HEK293 (cell line): ENCODE data around the gene AGPAT1.
"Not testable (repeated sequence)": the region's sequence is repeated elsewhere in the genome, so short reads cannot be mapped to it uniquely, and the experiment has no call there.

Source experiments
- CTCF ChIA-PET: fragments of 350-600 bp; formaldehyde crosslinking; extraction: SDS; loops from one replicate; lab custom pipeline; 2021; ENCODE audit warnings: antibody characterized with exemption; lab: Yijun Ruan, JAX
- POLR2A ChIA-PET: fragments of 300-600 bp; formaldehyde crosslinking; extraction: SDS; loops from one replicate; lab custom pipeline; 2020; ENCODE audit warnings: antibody characterized with exemption, inconsistent platforms; lab: Yijun Ruan, JAX
- H3K27ac ChIP-seq: fragments of 200-500 bp; sonication (Bioruptor generic); 2 replicates; pipeline ENCODE4 v1.5.1; 2014; ENCODE audit warnings: low read depth, low read length, control low read depth, inconsistent platforms; ENCODE audit errors: extremely low read depth
- H3K36me3 ChIP-seq, 2 experiments: fragments of 200-500 bp in 1 of 2; sonication (Bioruptor generic) in 1 of 2; 1 replicate in 1 of 2; 2 replicates in 1 of 2; pipeline ENCODE4 v1.5.1; 2014 to 2017; ENCODE audit warnings: inconsistent platforms in 2 of 2, low read length in 2 of 2; ENCODE audit not compliant: control insufficient read depth in 2 of 2, insufficient read depth in 1 of 2
- H3K4me1 ChIP-seq: fragments of 200-500 bp; sonication (Bioruptor generic); 2 replicates; pipeline ENCODE4 v1.5.1; 2014; ENCODE audit warnings: mild to moderate bottlenecking, low read length, inconsistent platforms; ENCODE audit not compliant: control insufficient read depth, insufficient read depth
- H3K4me3 ChIP-seq: 2 replicates; pipeline ENCODE4 v1.5.1; 2011; ENCODE audit warnings: low read depth, mild to moderate bottlenecking, control low read depth, low read length, moderate library complexity
- H3K9me3 ChIP-seq: fragments of 200-500 bp; sonication (Bioruptor generic); 2 replicates; pipeline ENCODE4 v1.5.1; 2014; ENCODE audit warnings: low read depth, low read length, inconsistent platforms; ENCODE audit not compliant: control insufficient read depth, insufficient read depth
- BCL11B ChIP-seq: fragments of 450-650 bp; formaldehyde crosslinking; IDR thresholded peaks from 2 replicates; pipeline ENCODE4 v1.5.1; 2016; ENCODE audit warnings: low read depth, missing biosample characterization, missing genetic modification characterization
- CTCF ChIP-seq: fragments of 450-650 bp; formaldehyde crosslinking; IDR thresholded peaks from 2 replicates; pipeline ENCODE4 v1.5.1; 2016; ENCODE audit warnings: missing biosample characterization, missing genetic modification characterization
- SP2 ChIP-seq: fragments of 450-650 bp; formaldehyde crosslinking; IDR thresholded peaks from 2 replicates; pipeline ENCODE4 v1.5.1; 2016; ENCODE audit warnings: missing biosample characterization, missing genetic modification characterization
- ZBTB11 ChIP-seq: fragments of 450-650 bp; formaldehyde crosslinking; conservative IDR thresholded peaks from 2 replicates; pipeline ENCODE4 v1.5.1; 2016; ENCODE audit warnings: low read depth, missing biosample characterization, missing genetic modification characterization
- ZFP69B ChIP-seq: fragments of 450-650 bp; formaldehyde crosslinking; IDR thresholded peaks from 2 replicates; pipeline ENCODE4 v1.5.1; 2016; ENCODE audit warnings: missing biosample characterization, missing genetic modification characterization
- ZNF155 ChIP-seq: fragments of 450-650 bp; formaldehyde crosslinking; IDR thresholded peaks from 2 replicates; pipeline ENCODE4 v1.5.1; 2016; ENCODE audit warnings: missing biosample characterization, missing genetic modification characterization
- ZNF175 ChIP-seq: fragments of 450-650 bp; formaldehyde crosslinking; IDR thresholded peaks from 2 replicates; pipeline ENCODE4 v1.5.1; 2016; ENCODE audit warnings: missing biosample characterization, missing genetic modification characterization
- ZNF221 ChIP-seq: fragments of 450-650 bp; formaldehyde crosslinking; IDR thresholded peaks from 2 replicates; pipeline ENCODE4 v1.5.1; 2017; ENCODE audit warnings: missing biosample characterization, missing genetic modification characterization, borderline replicate concordance
- ZNF311 ChIP-seq: fragments of 450-650 bp; formaldehyde crosslinking; IDR thresholded peaks from 2 replicates; pipeline ENCODE4 v1.5.1; 2017; ENCODE audit warnings: missing biosample characterization, missing genetic modification characterization, borderline replicate concordance
- ZNF391 ChIP-seq: fragments of 450-650 bp; formaldehyde crosslinking; IDR thresholded peaks from 2 replicates; pipeline ENCODE4 v1.5.1; 2016; ENCODE audit warnings: low read depth, missing biosample characterization, missing genetic modification characterization, borderline replicate concordance
- ZNF433 ChIP-seq: fragments of 450-650 bp; formaldehyde crosslinking; IDR thresholded peaks from 2 replicates; pipeline ENCODE4 v1.5.1; 2016; ENCODE audit warnings: missing biosample characterization, missing genetic modification characterization, low read depth
- ZNF473 ChIP-seq: fragments of 450-650 bp; formaldehyde crosslinking; IDR thresholded peaks from 2 replicates; pipeline ENCODE4 v1.5.1; 2017; ENCODE audit warnings: missing biosample characterization, missing genetic modification characterization
- ZNF488 ChIP-seq: fragments of 450-650 bp; formaldehyde crosslinking; IDR thresholded peaks from 2 replicates; pipeline ENCODE4 v1.5.1; 2016; ENCODE audit warnings: missing biosample characterization, missing genetic modification characterization
- ZNF501 ChIP-seq: fragments of 450-650 bp; formaldehyde crosslinking; IDR thresholded peaks from 2 replicates; pipeline ENCODE4 v1.5.1; 2016; ENCODE audit warnings: missing biosample characterization, missing genetic modification characterization
- ZNF521 ChIP-seq: fragments of 450-650 bp; formaldehyde crosslinking; IDR thresholded peaks from 2 replicates; pipeline ENCODE4 v1.5.1; 2017; ENCODE audit warnings: missing biosample characterization, mild to moderate bottlenecking, missing genetic modification characterization
- ZNF548 ChIP-seq: fragments of 450-650 bp; formaldehyde crosslinking; IDR thresholded peaks from 2 replicates; pipeline ENCODE4 v1.5.1; 2016; ENCODE audit warnings: missing biosample characterization, missing genetic modification characterization
- ZNF561 ChIP-seq: fragments of 450-650 bp; IDR thresholded peaks from 2 replicates; pipeline ENCODE4 v1.5.1; 2018; ENCODE audit warnings: missing biosample characterization, missing genetic modification characterization, borderline replicate concordance
- ZNF660 ChIP-seq: fragments of 450-650 bp; IDR thresholded peaks from 2 replicates; pipeline ENCODE4 v1.5.1; 2018; ENCODE audit warnings: missing biosample characterization, mild to moderate bottlenecking, missing genetic modification characterization

AGPAT1 gene

GRCh38 chr6:32194825-32195651 is 19.2 kb upstream of the AGPAT1 start (continued):
- no peak for TF ChIP-seq ZNF561
- peak; percentile 38; the same call in 1 of the 2 replicates for TF ChIP-seq ZNF660
- TF ChIP-seq CTCF (tag by site-specific recombination) = peak; percentile 43
- TF ChIP-seq ZNF473 (tag by site-specific recombination) = no peak
- no peak for TF ChIP-seq ZNF175 (tag by site-specific recombination)
- TF ChIP-seq ZNF391 (tag by site-specific recombination) = peak; percentile 51; the same call in 1 of the 2 replicates
- peak; percentile 61; the same call in 1 of the 2 replicates for TF ChIP-seq ZFP69B (tag by site-specific recombination)
- no peak for TF ChIP-seq ZNF521 (tag by site-specific recombination)
- TF ChIP-seq, all 188 proteins: peak for 19

- TF ChIP-seq ZNF433 (tag by site-specific recombination) (no peak), ZNF548 (no peak), ZNF311 (tag by site-specific recombination) (no peak), ZNF488 (tag by site-specific recombination) (no peak), BCL11B (tag by site-specific recombination) (no peak), ZNF155 (tag by site-specific recombination) (no peak), ZNF501 (tag by site-specific recombination) (no peak)
- Histone ChIP-seq H3K4me1 (peaks cover 7% of the 10 kb centered on the region), H3K9me3 (no peaks in the 10 kb centered on the region), H3K27ac (no peak overlapping the region), H3K4me3 (no peak overlapping the region), H3K36me3 (no peaks in the 10 kb centered on the region)
- ChIA-PET POLR2A (interaction anchor here (1.6 to 2.3 kb wide), 5 partner anchors 11 to 32 kb away, joined by 4 to 25 read pairs (median 11); partner anchors contain the start of gene AGPAT1), CTCF (interaction anchor here (0.5 to 2.2 kb wide), 10 partner anchors 9 to 758 kb away, joined by 3 to 25 read pairs (median 6); partner anchors contain the start of gene ATF6B)
Observed at GRCh38 chr6:32194388-32194787, 18.5 kb upstream of the AGPAT1 start.

- not testable (repeated sequence) for H3K4me3 ChIP-seq, H3K36me3 ChIP-seq, H3K27ac ChIP-seq, H3K9me3 ChIP-seq
- H3K4me1 ChIP-seq = peaks cover 10% of the 10 kb centered on the region
- ChIA-PET POLR2A (interaction anchor here (1.2 kb wide), 2 partner anchors 10 to 16 kb away, joined by 3 to 9 read pairs; no protein-coding TSS in a partner anchor), CTCF (interaction anchor here (0.6 to 1.5 kb wide), 7 partner anchors 12 to 548 kb away, joined by 3 to 7 read pairs (median 3); no protein-coding TSS in a partner anchor)
Observed at GRCh38 chr6:32193096-32193495, 17.2 kb upstream of the AGPAT1 start.

GRCh38 chr6:32192608-32193039 is 16.7 kb upstream of the AGPAT1 start, which contains the start of gene GPSM3:
GPSM3 (minus strand) TSS chr6:32192643; CDS start chr6:32192513, 130 bp downstream.
- Histone ChIP-seq H3K27ac (no peak within 1 kb of the TSS), H3K4me3 (no peak within 1 kb of the TSS), H3K4me1 (peaks cover 10% of the 10 kb centered on the region), H3K9me3 (no peaks in the 10 kb centered on the region), H3K36me3 (peaks cover 0 to 9% of the 10 kb centered on the region in 2 experiments; a peak in 1 of 3 replicates)
- CTCF ChIA-PET = interaction anchor here (0.6 to 1.5 kb wide), 7 partner anchors 12 to 548 kb away, joined by 3 to 7 read pairs (median 3); no protein-coding TSS in a partner anchor
- POLR2A ChIA-PET = interaction anchor here (1.2 kb wide), 2 partner anchors 11 to 15 kb away, joined by 3 to 9 read pairs; no protein-coding TSS in a partner anchor
- TF ChIP-seq ZBTB11 (tag by site-specific recombination) (peak; percentile 72), SP2 (tag by site-specific recombination) (peak; percentile 56), ZNF221 (no peak)
